NCI-H1694 (cell line): Measurements from ENCODE around the gene PLCD4.

Experiments used
- DNase-seq: peaks from one replicate; lab custom pipeline; 2025; lab: John Stamatoyannopoulos, UW

PLCD4 gene

DNA sequence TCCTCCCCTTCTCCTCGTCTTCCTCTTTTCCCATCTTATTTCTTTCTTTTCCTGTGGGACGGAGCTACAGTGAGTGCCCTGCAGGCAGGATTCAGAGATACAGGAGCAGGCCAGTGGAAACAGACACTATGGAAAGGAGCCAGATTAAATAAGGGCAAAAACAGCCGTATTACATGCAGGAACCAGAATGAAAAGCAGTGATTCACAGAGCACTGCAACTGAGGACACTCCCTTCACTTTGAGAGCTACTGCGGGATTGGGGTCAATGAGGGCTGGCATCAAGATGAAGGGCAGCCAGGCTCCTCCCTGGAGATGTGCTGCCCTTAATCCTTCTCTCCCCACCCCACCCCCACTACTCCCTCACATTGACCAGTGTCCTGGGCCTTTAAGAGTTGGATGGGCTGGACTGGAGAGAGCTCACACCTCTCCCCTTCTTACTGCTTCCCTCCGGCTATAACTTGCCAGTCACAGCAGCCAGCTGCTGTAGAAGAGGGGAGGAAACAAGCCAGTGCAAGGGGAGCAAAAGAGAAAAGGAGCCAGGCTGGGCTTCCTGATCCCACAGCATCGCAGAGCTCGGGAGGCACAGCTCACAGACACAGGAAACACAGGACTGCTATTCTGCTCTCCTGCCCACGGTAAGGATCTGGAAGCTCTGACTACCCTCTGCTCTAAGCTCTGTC is at the start of gene PLCD4:
TSS of gene PLCD4 (plus strand) at position 464 of the 680 bp plus-strand sequence. CDS start 7,841 bp downstream, outside the sequence.
- peak; percentile 20 for DNase-seq

DNA sequence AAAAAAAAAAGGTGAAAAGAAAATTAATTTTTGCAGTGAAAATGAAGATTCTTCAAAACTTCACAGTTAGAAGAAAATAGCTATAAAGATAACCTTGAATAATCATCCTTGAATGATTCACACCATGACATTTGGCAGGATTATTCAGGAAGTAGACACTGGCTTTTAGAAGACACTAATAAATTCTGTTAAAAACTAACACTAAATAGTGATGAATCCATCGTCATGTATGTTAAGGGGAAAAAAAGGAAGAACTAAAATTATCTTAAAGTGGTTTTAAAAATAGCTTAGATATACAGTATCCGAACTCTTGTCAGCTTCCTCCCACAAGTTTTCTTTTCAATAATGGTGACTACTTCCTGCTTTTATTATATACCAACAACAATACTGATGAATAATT is 49.8 kb upstream of the PLCD4 start:
- no peak for DNase-seq

DNA sequence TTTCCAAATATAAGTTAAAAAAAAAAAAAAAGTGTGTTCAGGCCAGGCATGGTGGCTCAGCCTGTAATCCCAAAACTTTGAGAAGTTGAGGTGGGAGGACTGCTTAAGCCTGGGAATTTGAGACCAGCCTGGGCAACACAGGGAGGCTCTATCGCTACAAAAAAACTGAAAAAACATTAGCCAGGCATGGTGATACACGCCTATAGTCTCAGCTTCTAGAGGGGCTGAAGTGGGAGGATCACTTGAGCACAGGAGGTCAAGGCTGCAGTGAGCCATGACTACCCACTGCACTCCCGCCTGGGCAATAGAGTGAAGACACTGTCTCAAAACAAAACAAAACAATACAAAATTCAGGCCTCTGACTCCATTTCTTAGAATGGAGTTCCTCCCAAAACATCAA is 48.7 kb upstream of the PLCD4 start:
- no peak for DNase-seq

DNA sequence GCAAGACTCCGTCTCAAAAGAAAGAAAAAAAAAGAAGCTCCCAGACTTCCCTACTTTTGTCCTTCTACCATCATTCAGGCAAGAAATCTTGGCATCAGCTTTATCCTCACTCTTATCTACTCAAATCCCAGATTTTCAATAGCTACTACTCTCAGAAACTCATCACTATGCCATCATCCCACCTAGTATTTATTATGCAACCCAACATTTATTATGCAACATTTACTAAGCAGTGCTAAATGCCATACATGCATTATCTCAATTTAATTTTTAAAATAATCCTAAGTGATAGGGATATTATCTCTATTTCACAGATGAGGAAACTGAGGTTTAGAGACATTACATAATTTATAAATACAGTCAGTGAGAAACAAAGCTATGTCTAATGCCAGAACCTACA is 43.6 kb upstream of the PLCD4 start:
- no peak for DNase-seq

DNA sequence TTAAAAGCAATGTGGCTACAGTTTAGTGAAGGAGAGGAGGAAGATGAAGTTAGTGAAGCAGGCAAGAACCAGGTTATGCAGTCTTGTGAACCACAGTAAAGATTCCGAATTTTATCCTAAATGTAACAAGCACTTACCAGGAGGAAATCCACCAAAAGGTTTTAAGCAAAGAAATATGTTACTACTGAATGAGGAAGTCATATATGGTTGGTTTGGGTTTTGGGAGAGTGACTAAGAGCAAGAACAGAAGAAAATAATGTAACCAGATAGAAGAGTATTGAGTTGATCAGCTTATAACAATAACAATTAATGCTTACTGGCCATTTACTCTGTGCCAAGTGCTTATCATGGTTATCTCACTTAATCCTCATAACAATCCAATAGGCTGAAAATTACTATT is 41.4 kb upstream of the PLCD4 start:
- DNase-seq, result no peak

DNA sequence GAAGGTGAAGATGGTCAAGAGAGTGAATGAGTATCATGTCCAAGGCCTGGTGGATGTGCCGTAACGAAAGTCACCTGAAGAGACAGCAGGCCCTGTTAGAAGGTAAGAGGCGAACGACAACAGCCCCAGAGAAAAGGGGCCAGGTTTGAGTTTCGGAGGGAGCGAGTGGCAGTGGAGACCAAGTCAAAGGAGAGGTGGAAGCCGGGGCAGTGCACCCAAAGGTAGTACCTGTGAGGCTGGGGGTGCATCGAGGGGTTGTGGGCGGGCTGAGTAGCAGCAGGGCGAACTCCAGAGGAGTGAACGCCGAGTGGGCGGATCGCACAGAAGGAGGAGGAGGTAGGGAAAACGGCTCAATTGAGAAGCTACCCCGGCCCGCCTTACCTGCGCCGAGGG is 39.9 kb upstream of the PLCD4 start:
- DNase-seq, result no peak

DNA sequence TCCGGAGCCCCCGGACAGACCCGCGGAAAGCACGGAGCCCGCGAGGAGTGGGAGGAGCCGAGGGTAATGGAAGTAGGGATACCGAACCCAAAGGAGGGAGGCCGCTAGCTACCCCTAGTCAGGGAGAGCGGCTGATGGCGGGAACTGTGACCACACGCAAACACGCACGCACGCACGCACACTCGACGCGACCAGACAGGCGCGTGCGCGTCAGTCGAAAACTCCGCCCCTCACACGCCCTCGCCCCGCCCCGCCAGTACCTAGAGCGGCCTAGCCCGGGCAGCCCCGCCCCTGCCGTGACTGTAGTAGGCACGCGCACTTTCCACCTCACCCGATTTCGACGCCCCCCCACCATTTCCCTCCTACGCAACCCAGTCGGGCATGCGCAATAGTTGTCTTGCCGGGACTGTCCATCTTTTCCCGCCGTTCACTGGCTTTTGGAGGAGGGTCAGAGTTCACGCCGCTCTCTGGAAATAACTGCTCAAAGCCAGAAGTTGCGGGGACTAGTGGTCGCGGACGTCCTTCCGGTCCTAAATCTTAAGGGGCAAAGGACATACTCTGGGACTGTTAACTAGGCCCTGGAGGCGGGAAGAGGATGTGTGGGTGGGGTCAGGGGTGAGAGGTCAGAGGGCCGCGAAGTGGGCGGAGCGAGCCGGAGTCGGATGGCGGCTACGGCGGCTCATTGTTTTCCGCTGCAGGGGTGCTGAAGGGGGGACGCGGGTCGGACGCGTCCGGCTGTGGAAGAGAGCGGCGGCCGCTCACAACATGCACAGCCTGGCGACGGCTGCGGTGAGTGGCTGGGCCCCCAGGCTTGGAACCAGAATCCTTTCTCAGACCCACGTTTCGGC is 39.3 kb upstream of the PLCD4 start, which contains the start of the genes CNOT9 and USP37:
TSS of gene CNOT9 (plus strand) at position 650 of the 848 bp plus-strand sequence. CDS start at position 766, 116 bp downstream.
TSS of gene USP37 (minus strand) at position 162 of the 848 bp plus-strand sequence. CDS start 9,698 bp downstream, outside the sequence.
- DNase-seq, result peak; percentile 97

DNA sequence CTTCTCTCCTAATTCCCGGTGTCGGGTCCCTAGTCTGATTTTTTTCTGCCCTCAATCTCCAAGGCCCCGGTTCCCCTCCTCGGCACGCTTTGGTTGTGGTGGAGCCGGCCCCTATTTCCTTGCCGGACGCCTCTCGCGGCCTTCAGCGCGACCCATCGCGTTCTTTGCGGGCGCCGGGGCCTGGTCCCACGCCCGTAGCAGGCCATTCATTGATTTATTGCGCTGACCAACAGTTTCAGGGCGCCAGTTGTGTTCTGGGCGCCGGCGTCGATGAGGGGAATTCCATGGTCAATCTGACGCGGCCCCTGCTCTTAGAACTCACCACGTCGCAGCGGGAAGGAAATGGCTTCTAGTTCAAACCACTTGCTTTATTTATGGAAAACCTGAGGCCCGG is 38.7 kb upstream of the PLCD4 start:
- DNase-seq, result no peak

DNA sequence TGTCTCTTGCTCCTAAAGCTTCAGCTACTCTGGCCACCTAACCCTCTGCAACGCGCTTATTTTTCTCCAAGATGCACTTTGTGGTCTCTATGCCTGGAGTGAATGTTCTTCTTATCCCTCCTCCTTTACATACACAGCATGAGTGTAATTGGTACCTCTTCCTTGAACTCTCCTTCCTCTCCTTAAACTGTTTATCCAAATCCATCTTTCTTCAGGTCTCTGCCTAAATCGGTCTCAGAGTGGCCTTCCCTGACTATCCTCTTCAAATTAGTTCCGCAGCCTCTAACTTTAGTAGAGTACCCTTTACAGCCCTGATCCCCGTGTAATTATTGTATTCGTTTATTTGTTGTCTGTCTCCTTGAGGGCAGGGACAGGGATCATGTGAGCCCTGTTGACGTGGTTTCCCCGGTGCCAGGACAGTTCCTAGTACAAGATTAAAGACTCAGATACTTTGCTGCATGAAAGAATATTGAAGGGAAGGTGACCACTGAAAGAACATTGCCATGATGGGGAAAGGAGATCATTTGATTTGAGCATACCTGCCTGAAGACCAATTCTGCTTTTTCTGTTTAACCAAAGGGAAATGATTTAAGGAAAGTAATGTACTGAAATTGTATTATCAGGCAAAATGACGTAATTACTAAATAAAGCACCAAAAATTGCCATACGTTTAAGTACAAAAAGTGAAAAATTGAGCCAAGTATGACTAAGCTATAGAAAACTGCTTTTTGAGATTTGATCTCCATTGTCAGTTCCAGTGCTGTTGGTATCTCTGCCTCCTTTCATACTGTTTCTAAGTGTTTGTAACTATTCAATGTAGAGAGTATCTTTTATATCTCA is 37.8 kb upstream of the PLCD4 start:
- no peak for DNase-seq

DNA sequence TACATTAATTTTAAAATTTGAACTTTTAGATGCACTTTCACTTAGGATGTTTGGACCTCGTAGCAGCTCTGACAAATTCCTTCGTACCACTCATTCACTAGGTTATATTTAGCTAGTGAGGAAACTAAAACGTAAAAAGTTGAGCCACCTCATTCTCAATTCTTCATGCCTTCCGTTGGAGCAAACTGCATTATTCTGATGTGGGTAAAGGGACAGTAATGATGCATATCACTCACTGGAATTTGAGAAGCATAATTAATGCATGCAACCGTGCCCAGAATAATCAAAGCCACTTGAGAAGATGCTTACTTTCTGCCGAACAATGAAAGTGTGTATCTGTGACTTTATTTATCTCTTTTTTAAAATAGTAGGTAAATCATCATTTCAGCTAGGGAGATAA is 36.8 kb upstream of the PLCD4 start:
- no peak for DNase-seq

DNA sequence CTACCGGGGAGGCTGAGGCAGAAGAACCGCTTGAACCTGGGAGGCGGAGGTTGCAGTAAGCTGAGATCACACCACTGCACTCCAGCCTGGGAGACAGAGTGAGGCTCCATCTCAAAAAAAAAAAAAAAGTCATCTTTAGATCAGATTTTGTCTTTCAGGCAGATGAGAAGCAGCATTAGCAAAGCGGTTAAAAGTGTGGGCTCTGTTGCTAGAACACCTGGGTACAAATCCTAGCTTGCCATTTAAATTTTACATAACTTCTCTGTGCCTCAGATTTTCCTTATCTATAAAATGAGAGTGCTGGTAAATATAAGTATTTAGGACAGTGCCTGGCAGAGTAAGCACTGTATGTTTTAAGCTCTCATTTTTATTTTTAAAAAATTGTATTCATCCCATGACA is 30.8 kb upstream of the PLCD4 start:
- DNase-seq, result no peak

DNA sequence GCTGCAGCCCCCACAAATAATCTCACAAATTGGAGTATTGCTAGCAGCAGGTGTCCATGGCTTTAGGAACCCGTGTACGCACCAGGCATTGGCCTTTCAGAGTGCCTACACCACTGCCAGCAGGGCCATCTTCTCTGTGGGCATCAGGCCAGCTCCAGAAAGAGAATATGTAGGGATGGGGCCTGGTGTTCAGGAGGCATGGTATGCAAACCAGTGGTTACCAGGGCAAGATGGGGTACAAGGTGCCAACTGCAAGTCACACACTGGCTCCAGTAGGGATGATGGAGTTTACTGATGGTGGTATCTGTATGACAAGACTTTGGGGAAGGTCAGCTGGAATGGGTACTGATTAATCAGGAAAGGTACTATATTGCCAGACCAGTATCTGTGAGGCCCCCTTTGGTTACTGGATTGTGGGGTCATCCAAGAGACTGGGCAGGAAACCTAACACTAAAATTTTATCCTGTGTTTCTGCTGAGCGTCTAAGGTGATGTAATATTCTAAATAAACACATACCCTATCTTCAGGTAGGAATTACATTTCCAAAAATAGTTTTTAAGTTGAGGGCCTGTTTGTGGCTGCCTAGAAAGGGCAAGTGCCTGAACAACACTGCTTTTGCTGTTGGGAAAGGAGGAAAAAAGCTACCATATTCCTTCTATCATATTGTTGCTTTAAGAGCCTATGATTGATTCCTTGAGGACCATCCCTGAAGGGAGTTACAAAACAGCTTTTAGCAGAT is 30.0 kb upstream of the PLCD4 start:
- no peak for DNase-seq

DNA sequence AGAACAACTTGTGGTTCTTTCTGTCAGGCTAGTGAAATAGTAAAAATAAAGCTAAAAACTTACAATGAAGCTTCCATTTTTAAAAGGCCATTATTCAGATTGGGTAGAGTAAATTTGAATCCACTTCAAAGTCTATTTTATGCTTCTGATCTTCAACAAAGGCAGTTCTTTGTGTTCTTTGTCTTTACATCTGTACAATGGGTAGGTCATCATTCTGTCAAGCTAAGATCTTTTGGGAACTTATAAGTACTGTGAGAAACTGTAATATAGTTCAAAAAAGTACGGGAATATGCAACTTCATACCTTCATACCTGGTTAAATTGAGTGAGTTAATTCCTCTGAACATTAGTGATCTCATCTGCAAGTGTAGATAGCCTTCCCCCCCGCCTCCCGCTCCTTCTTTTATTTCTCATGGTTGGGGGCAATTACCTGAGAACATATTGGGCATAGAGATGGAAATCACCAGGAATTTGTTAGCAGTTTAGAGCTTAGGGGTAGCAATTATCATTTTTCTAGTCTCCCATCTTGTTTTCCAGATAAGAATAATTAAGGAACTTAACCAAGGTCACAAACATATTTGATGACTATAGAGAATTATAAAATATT is 29.3 kb upstream of the PLCD4 start:
- DNase-seq, result no peak

DNA sequence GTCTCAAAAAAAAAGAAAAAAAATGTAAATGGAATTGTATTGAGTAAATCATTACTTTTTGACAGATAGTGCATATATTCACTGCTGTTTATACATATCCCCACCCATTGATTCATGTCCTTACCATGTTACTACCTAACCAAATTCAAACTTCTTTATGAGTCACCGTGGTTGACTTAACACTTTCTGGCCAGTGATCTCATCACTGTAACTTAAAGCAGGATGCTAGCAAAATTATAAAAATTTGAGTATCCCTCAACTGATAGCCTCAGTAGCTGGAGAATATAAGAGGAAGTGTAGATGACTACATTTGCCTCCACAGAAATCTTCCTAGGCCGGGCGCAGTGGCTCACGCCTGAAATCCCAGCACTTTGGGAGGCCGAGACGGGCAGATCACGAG is 25.6 kb upstream of the PLCD4 start:
- DNase-seq, result no peak

DNA sequence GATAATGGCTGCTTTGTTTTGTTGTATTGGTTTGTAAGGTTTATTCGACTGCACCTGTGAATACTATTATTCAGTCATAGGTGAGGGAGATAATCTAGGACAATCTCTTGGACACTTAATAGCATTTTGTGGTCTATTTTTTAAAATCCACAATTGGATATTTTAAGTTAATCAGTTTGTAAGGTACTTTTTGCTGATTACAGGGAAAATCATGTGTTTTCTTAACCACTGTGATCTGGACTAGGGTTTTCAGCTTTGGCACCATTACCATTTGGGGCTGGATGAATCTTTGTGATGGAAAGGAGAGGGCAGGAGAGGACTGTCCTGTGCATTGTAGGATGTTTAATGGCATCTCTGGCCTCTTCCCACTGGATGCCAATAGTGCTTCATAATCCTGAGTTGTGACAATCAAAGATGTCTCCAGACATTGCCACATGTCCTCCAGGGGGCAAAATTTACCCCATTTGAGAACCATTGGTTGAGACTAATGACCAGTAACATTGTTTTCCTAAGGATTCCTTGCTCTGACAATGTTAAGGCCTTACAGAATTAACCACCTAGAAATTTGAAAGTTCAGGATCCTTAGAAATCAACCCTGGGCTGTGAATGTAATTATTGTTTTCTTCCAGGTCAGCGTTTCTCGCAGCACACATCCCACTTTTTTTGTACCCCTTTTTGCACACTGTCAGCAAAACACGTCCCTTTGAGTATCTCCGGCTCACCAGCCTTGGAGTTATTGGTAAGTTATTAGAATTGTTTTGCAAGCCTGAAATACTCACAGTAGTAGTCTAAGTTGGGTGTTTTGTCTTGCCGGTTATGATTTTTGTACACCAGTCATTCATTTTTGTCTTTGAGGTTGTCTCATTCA is 23.5 kb upstream of the PLCD4 start:
- DNase-seq, result no peak

DNA sequence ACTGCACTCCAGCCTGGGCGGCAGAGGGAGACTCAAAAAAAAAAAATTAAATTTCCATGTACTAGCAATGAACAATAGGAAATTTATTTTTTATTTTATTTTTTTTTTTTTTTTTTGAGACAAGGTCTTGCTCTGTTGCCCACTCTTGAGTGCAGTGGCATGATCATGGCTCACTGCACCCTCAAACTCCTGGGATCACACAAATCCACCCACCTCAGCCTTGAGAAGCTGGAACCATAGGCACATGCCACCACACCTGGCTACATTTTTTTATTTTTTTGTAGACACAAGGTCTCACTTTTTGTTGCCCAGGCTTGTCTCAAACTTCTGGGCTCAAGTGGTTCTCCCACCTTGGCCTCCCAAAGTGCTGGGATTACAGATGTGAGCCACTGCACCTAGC is 22.2 kb upstream of the PLCD4 start:
- DNase-seq, result no peak

DNA sequence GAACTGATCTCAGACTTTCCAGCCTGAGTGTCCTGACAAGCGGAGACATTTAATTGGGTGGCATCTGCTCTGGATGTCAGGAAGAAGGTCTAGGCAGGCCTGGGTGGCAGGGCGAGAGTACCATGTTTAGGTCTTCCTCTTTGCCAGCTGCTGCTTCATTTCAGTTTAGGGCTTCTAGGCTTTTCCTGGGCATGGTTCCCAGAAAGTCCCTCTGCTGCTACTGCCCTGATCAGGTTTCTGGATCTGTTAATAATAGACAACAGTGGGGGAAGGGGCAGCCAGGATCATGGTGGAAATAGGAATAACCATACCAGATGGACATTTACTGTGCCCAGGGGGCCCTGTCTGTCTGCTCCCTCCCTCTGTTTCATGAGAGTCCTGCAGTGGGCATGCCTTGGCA is 2.3 kb upstream of the PLCD4 start:
- DNase-seq, result peak; percentile 99

DNA sequence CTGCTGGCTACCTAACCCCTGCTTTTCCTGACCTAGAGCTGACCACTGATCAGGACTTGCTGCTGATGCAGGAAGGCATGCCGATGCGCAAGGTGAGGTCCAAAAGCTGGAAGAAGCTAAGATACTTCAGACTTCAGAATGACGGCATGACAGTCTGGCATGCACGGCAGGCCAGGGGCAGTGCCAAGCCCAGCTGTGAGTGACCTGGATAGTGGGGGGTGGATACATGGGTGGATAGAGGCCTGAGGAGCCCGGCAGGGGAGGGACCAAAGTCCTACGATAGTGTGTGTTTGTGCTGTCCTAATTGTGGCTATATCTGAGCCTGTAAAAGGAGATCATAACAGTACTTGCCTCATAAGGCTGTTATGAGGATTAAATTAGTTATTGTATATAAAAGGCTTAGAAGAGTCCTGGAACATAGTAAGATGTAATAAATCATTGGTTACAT is 8.2 kb downstream of the PLCD4 start:
- no peak for DNase-seq

DNA sequence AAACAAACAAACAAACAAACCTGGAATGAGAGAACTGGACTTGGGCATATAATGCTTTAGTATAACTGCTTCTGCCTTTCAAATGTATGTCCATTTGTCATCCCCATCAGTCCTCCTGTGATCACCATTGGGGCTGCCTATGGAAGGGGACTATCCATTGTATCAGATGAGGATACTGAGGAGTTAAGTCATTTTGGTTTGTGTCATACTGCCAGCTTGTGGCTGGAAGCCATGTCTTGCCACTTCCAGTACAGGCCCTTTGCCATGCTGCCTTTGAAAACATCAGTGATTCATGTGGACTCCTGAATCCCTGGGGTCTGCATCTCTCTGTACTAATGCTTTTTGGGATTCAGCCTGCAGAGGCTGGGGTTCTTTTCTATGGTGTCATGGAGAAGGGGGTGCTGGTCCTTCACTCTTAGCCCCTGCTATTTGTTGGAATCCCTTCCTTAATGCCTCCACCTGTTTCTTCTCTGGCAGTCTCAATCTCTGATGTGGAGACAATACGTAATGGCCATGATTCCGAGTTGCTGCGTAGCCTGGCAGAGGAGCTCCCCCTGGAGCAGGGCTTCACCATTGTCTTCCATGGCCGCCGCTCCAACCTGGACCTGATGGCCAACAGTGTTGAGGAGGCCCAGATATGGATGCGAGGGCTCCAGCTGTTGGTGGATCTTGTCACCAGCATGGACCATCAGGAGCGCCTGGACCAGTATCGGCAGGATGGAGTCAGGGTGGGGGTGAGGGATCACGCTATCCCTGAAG is 10.6 kb downstream of the PLCD4 start:
- DNase-seq, result peak; percentile 49
